Measurements from ENCODE around the gene FRMD4A.

FRMD4A gene

DNA sequence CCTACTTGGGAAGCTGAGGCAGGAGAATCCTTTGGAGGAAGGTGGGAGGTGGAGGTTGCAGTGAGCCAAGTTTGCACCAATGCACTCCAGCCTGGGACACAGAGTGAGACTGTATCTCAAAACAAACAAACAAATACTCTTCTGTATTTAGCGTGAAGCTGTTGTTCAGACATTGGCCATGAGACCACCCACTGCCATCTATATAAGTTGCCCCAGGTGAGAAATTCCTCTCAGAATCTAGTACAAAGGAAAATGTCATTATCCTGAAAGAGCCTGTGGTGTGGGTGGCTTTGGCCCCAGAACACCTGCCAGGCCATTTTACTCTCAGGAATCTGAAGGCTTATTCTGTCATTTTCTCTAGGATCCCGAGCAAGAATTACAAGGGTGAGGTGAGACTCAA is 4.0 kb upstream of the FRMD4A start:
- Mint-ChIP-seq H3K4me1 (peaks cover 33% of the 10 kb centered on the region), H3K9me3 (no peaks in the 10 kb centered on the region), H3K27ac (no peak overlapping the region), H3K36me3 (ENCODE audit: low read depth) (no peaks in the 10 kb centered on the region), H3K4me3 (no peak overlapping the region), H3K27me3 (ENCODE audit: low read depth) (peaks cover 31% of the 10 kb centered on the region)
- TF ChIP-seq, protein P1, sequence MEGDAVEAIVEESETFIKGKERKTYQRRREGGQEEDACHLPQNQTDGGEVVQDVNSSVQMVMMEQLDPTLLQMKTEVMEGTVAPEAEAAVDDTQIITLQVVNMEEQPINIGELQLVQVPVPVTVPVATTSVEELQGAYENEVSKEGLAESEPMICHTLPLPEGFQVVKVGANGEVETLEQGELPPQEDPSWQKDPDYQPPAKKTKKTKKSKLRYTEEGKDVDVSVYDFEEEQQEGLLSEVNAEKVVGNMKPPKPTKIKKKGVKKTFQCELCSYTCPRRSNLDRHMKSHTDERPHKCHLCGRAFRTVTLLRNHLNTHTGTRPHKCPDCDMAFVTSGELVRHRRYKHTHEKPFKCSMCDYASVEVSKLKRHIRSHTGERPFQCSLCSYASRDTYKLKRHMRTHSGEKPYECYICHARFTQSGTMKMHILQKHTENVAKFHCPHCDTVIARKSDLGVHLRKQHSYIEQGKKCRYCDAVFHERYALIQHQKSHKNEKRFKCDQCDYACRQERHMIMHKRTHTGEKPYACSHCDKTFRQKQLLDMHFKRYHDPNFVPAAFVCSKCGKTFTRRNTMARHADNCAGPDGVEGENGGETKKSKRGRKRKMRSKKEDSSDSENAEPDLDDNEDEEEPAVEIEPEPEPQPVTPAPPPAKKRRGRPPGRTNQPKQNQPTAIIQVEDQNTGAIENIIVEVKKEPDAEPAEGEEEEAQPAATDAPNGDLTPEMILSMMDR (IDR thresholded peaks at IDR 0.05; ENCODE audit: unreplicated experiment in 3 of 3) = no peak

DNA sequence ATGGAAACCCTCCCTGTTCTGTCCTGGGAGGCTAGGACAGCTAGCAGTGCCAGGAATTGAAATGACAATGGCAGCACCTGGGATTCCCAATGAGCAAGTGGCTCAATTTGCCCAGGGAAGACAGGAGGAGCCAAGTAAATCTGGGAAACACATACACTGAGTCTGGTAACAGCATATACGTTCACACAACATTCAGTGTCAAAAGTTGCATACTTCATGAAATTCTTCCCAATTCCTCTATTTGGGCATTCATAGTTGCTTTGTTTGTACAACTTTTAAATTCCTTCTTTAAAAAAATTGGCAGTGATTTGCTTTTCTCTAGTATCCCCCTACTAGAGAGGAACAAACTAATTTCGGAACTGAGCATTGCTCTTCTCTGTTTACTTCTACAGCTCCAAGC is 2.9 kb upstream of the FRMD4A start:
- Mint-ChIP-seq H3K4me3 (no peak overlapping the region), H3K4me1 (peaks cover 44% of the 10 kb centered on the region), H3K27me3 (ENCODE audit: low read depth) (peaks cover 42% of the 10 kb centered on the region), H3K36me3 (ENCODE audit: low read depth) (no peaks in the 10 kb centered on the region), H3K27ac (no peak overlapping the region), H3K9me3 (no peaks in the 10 kb centered on the region)
- TF ChIP-seq, protein P1 (IDR thresholded peaks at IDR 0.05; ENCODE audit: unreplicated experiment in 3 of 3) = no peak

DNA sequence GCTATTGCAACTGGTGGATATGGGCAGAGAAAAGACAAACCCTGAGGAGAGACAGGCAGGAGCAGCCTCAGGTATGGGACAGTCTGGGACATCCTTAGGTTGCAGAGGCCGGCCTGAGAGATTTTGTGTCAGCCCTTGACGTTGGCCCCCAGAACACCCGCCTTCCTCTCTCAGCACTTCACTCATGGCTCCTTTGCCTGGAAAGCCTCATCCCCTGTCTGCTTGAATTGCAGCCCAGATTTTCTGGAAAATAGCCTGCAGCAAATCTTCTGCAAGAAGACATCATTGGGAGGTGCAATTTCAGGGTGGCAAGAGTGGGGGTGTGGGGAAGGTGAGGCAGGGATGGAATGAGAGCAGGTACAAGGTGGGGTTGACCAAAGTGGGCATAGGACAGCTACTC is 2.2 kb upstream of the FRMD4A start:
- H3K4me1 Mint-ChIP-seq = peaks cover 44% of the 10 kb centered on the region
- TF ChIP-seq, protein P1 (IDR thresholded peaks at IDR 0.05; ENCODE audit: unreplicated experiment in 3 of 3) = no peak
- peaks cover 46% of the 10 kb centered on the region for H3K27me3 Mint-ChIP-seq (ENCODE audit: low read depth)
- no peaks in the 10 kb centered on the region for H3K9me3 Mint-ChIP-seq
- no peak overlapping the region for H3K4me3 Mint-ChIP-seq
- H3K36me3 Mint-ChIP-seq (ENCODE audit: low read depth) = no peaks in the 10 kb centered on the region
- no peak overlapping the region for H3K27ac Mint-ChIP-seq

DNA sequence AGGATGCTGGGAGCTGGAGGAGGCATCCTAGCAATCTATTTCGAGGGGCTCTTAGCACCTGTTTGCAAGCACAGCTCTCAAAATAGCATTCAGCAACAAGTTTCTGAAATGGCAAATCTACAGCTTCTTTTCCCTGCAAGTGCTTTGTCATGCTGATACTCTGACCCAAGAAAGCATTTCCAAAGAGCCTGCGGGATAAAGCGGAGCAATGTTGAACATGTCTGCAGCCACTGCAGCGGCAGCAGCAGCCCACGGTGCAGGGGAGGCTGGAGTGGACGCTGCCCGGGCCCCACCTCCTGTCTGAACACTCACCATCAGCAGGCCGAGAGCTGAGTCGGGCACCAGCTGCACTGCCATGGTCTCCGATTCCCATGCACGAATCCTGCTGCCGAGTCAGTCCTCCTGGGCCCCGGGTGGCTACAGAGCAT is 964 bp downstream of the FRMD4A start:
- Mint-ChIP-seq H3K36me3 (ENCODE audit: low read depth) (no peaks in the 10 kb centered on the region), H3K27ac (no peak overlapping the region), H3K9me3 (no peaks in the 10 kb centered on the region), H3K27me3 (ENCODE audit: low read depth) (peaks cover 57% of the 10 kb centered on the region), H3K4me3 (peak overlapping the region; percentile 48 to 56 (median 52)), H3K4me1 (peaks cover 44% of the 10 kb centered on the region)
- TF ChIP-seq, protein P1 (IDR thresholded peaks at IDR 0.05; ENCODE audit: unreplicated experiment in 3 of 3) = no peak

DNA sequence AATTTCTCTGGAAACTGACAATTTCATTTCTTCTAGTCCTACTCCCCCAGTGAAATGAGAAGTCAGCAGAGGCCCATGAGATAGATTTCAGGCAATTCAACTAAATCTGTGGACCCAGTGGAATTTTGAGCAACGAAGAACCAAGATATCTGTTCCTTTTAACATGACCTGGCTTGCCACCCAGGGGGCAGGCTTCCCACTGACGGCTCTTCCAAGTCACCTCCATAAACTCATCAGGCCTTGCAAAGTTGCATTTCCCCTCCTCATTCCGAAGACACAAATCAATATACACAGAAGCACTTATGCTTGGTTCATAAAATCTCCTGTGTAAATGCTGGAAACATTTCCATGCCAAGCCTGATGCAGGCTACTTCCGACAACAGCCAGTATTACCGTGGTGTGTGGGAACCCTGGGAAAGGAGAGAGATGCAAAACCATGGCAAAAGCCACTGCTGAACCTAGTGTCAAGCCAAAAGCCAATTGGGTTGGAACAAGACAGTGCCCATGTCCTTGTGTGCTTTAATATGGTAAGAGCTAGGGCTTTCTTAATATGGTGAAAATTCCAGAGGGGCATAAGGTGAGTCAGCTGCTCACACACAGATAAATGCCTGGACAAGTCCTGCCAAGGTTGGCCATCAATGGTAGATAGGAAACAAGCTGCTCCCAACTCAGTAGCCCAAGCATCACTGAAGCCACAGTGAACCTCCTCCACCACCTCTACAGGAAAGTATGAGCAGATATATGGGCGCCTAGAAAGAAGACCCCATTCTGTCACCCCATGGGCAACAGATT is 1.6 kb downstream of the FRMD4A start:
- H3K9me3 Mint-ChIP-seq = no peaks in the 10 kb centered on the region
- H3K4me1 Mint-ChIP-seq = peaks cover 44% of the 10 kb centered on the region
- H3K36me3 Mint-ChIP-seq (ENCODE audit: low read depth) = no peaks in the 10 kb centered on the region
- H3K4me3 Mint-ChIP-seq = peak overlapping the region in 2 of 3 experiments; percentile 14 to 45
- TF ChIP-seq, protein P1 (IDR thresholded peaks at IDR 0.05; ENCODE audit: unreplicated experiment in 3 of 3) = no peak
- peaks cover 57% of the 10 kb centered on the region for H3K27me3 Mint-ChIP-seq (ENCODE audit: low read depth)
- no peak overlapping the region for H3K27ac Mint-ChIP-seq

DNA sequence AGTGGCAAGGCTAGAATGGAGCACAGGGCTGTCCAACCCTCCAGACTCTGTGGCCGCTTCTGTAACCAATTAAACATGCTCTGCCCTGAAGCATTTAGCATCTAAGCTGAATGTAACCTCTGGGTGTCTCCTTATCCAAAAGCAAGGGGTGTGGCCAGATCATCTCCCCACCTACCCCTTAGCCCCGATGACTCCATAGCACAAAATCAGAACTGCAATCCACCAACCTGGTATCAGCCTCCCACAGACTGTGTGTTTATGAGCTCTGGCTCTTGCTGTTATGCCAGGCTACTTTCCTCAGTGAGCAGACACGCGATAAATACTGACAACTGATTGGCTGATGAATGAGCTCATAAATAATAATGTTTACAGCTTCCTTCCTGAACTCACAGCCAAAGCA is 3.2 kb downstream of the FRMD4A start:
- H3K4me3 Mint-ChIP-seq = no peak overlapping the region
- H3K9me3 Mint-ChIP-seq = no peaks in the 10 kb centered on the region
- no peaks in the 10 kb centered on the region for H3K36me3 Mint-ChIP-seq (ENCODE audit: low read depth)
- TF ChIP-seq, protein P1 (IDR thresholded peaks at IDR 0.05; ENCODE audit: unreplicated experiment in 3 of 3) = no peak
- peaks cover 43% of the 10 kb centered on the region for H3K27me3 Mint-ChIP-seq (ENCODE audit: low read depth)
- peaks cover 31% of the 10 kb centered on the region for H3K4me1 Mint-ChIP-seq
- no peak overlapping the region for H3K27ac Mint-ChIP-seq

Measured in nephron (organoid).